HUDEP-2 (cell line): ENCODE data around the gene MAD1L1.

Experiments
- DNase-seq, 76 experiments: peaks; one replicate each; lab custom pipeline; 2025; ENCODE audit not compliant: unreplicated experiment in 76 of 76; lab: John Stamatoyannopoulos, UW

The MAD1L1 gene

GRCh38 chr7:1925973-1926907, 306.5 kb downstream of the MAD1L1 start:
- DNase-seq = no peak

GRCh38 chr7:1925349-1925748, 307.4 kb downstream of the MAD1L1 start:
- peak in 16 of 76 experiments; percentile 3 to 33 (median 16) for DNase-seq

GRCh38 chr7:1924258-1924817, 308.4 kb downstream of the MAD1L1 start:
- no peak for DNase-seq

- DNase-seq = no peak
Measured at GRCh38 chr7:1923409-1924257, 309.1 kb downstream of the MAD1L1 start.

- no peak for DNase-seq
Measured at GRCh38 chr7:1922870-1923236, 309.9 kb downstream of the MAD1L1 start.

GRCh38 chr7:1922071-1922869, 310.5 kb downstream of the MAD1L1 start:
- DNase-seq = no peak

- no peak for DNase-seq
Measured at GRCh38 chr7:1920881-1921280, 311.9 kb downstream of the MAD1L1 start.

- no peak for DNase-seq
Measured at GRCh38 chr7:1920266-1920681, 312.5 kb downstream of the MAD1L1 start.

GRCh38 chr7:1919539-1920265, 313.0 kb downstream of the MAD1L1 start:
- DNase-seq = peak in 61 of 76 experiments; percentile 3 to 79 (median 40)

GRCh38 chr7:1918881-1919525, 313.7 kb downstream of the MAD1L1 start:
- DNase-seq = no peak

GRCh38 chr7:1918063-1918645, 314.6 kb downstream of the MAD1L1 start:
- no peak for DNase-seq

GRCh38 chr7:1917221-1918062, 315.3 kb downstream of the MAD1L1 start:
- peak in 39 of 76 experiments; percentile 1 to 63 (median 31) for DNase-seq

GRCh38 chr7:1916601-1916970, 316.2 kb downstream of the MAD1L1 start:
- no peak for DNase-seq

- no peak for DNase-seq
Measured at GRCh38 chr7:1915956-1916600, 316.7 kb downstream of the MAD1L1 start.

GRCh38 chr7:1915326-1915725, 317.4 kb downstream of the MAD1L1 start:
- DNase-seq = no peak

- no peak for DNase-seq
Measured at GRCh38 chr7:1914743-1915142, 318.0 kb downstream of the MAD1L1 start.

- DNase-seq = no peak
Measured at GRCh38 chr7:1914321-1914720, 318.4 kb downstream of the MAD1L1 start.
